Measurements from ENCODE around the gene PASK. TPM values are rescaled to one million over a fixed set of nuclear protein-coding genes. Genes with fewer than 3 reads are reported as not detected.
"Not testable (repeated sequence)": the region's sequence is repeated elsewhere in the genome, so short reads cannot be mapped to it uniquely, and the experiment has no call there.

PASK gene
- total and polyA plus RNA-seq, 7 donors = 1.4 to 16.4 (median 4.4) TPM

- intact Hi-C loops (cut with DNase I) = no loop called here
Measured at GRCh38 chr2:241105641-241106040, 43.6 kb downstream of the PASK start.

GRCh38 chr2:241104611-241105010 is 44.7 kb downstream of the PASK start:
- not testable (repeated sequence) for H3K27me3 ChIP-seq, H3K4me3 ChIP-seq, DNase-seq, H3K36me3 ChIP-seq, H3K27ac ChIP-seq, H3K9me3 ChIP-seq
- WGBS, 2 donors = 95 to 96% methylated on average over 10 of the region's 10 CpGs
- intact Hi-C loops (cut with DNase I) = loop anchor here (5.0 kb wide), 1 partner anchor 168 kb away; no protein-coding TSS in a partner anchor
- H3K4me1 ChIP-seq = peaks cover 0 to 22% (median 20%) of the 10 kb centered on the region in 4 donors

More at GRCh38 chr2:241105641-241106040, 43.6 kb downstream of the PASK start:
- no peaks in the 10 kb centered on the region for H3K27me3 ChIP-seq
- H3K27ac ChIP-seq = no peak overlapping the region
- no peak for TF ChIP-seq POLR2A (IDR thresholded peaks at IDR 0.05)
- no peak for TF ChIP-seq CTCF (IDR thresholded peaks at IDR 0.05)
- no peak for TF ChIP-seq POLR2AphosphoS5 (IDR thresholded peaks at IDR 0.05)
- TF ChIP-seq EP300 (IDR thresholded peaks at IDR 0.05) = no peak
- no peaks in the 10 kb centered on the region for H3K9me3 ChIP-seq
- DNase-seq = no peak
- 68 to 75% methylated on average over 3 of the region's 3 CpGs for WGBS, 2 donors
- H3K4me3 ChIP-seq = no peak overlapping the region
- no peaks in the 10 kb centered on the region for H3K36me3 ChIP-seq
- H3K4me1 ChIP-seq = peaks cover 0 to 20% (median 18%) of the 10 kb centered on the region in 4 donors

- peaks cover 0 to 22% (median 20%) of the 10 kb centered on the region in 4 donors for H3K4me1 ChIP-seq
- H3K27ac ChIP-seq = peak overlapping the region; percentile 82 to 88 (median 86)
- H3K9me3 ChIP-seq = no peaks in the 10 kb centered on the region
- DNase-seq = peak; percentile 38
- 12 to 45% methylated on average over 5 of the region's 5 CpGs for WGBS, 2 donors
- peaks cover 0 to 15% (median 0%) of the 10 kb centered on the region in 4 donors for H3K36me3 ChIP-seq
- intact Hi-C loops (cut with DNase I) = loop anchor here (2.0 to 5.0 kb wide), 2 partner anchors 48 to 169 kb away; partner anchors contain the start of gene PPP1R7
- peak overlapping the region; percentile 72 to 87 (median 84) for H3K4me3 ChIP-seq
- H3K27me3 ChIP-seq = no peaks in the 10 kb centered on the region
- TF ChIP-seq EP300 (IDR thresholded peaks at IDR 0.05) (no peak), POLR2A (IDR thresholded peaks at IDR 0.05) (no peak), CTCF (IDR thresholded peaks at IDR 0.05) (no peak), POLR2AphosphoS5 (IDR thresholded peaks at IDR 0.05) (no peak)
Measured at GRCh38 chr2:241103176-241103595, 46.1 kb downstream of the PASK start.

GRCh38 chr2:241102239-241102803 is 47.0 kb downstream of the PASK start, which contains the start of gene MTERF4:
MTERF4 (minus strand) TSS chr2:241102287; CDS start chr2:241102273, 14 bp downstream.
- Histone ChIP-seq H3K36me3 (peaks cover 0 to 24% (median 2%) of the 10 kb centered on the region in 4 donors), H3K27me3 (no peaks in the 10 kb centered on the region), H3K9me3 (no peaks in the 10 kb centered on the region), H3K4me3 (peak within 1 kb of the TSS; percentile 72 to 87 (median 84)), H3K27ac (peak within 1 kb of the TSS; percentile 82 to 88 (median 86)), H3K4me1 (peaks cover 0 to 22% (median 20%) of the 10 kb centered on the region in 4 donors)
- intact Hi-C loops (cut with DNase I) = loop anchor here (2.0 to 5.0 kb wide), 2 partner anchors 48 to 170 kb away; partner anchors contain the start of gene PPP1R7
- WGBS, 2 donors = 0% methylated on average over 56 of the region's 56 CpGs
- TF ChIP-seq POLR2A (IDR thresholded peaks at IDR 0.05) = peak in 1 of 2 donors; percentile 27
- no peak for TF ChIP-seq EP300 (IDR thresholded peaks at IDR 0.05)
- peak; percentile 63 to 88 (median 78) for TF ChIP-seq POLR2AphosphoS5 (IDR thresholded peaks at IDR 0.05)
- DNase-seq = peak; percentile 93

- H3K36me3 ChIP-seq = peaks cover 0 to 54% (median 13%) of the 10 kb centered on the region in 4 donors
- no peaks in the 10 kb centered on the region for H3K27me3 ChIP-seq
- TF ChIP-seq CTCF (IDR thresholded peaks at IDR 0.05) (no peak), POLR2A (IDR thresholded peaks at IDR 0.05) (no peak), EP300 (IDR thresholded peaks at IDR 0.05) (no peak), POLR2AphosphoS5 (IDR thresholded peaks at IDR 0.05) (no peak)
- no peak overlapping the region for H3K4me3 ChIP-seq
- intact Hi-C loops (cut with DNase I) = no loop called here
- H3K9me3 ChIP-seq = no peaks in the 10 kb centered on the region
- no peak overlapping the region for H3K27ac ChIP-seq
- no peak for DNase-seq
- H3K4me1 ChIP-seq = peaks cover 0 to 22% (median 20%) of the 10 kb centered on the region in 4 donors
- 85 to 92% methylated on average over 5 of the region's 5 CpGs for WGBS, 2 donors
Measured at GRCh38 chr2:241099246-241099645, 50.0 kb downstream of the PASK start.

Data from sigmoid colon (tissue), 7 donors.